H1 (cell line): Measurements from ENCODE around the gene TET2.

Experiments
- CTCF ChIP-seq, 3 experiments: IDR thresholded peaks; 1 replicate in 2 of 3; 2 replicates in 1 of 3; pipeline versions ENCODE4 v1.5.1 to v1.6.1; 2011; ENCODE audit warnings: low read length in 3 of 3, mild to moderate bottlenecking in 3 of 3, inconsistent platforms in 2 of 3, low read depth in 1 of 3, moderate library complexity in 1 of 3; ENCODE audit not compliant: insufficient read depth in 1 of 3; ENCODE audit errors: control extremely low read depth in 1 of 3
- EZH2 ChIP-seq: fragments of 200-600 bp; sonication (generic); IDR thresholded peaks from 2 replicates; pipeline ENCODE4 v1.7.1; 2012; ENCODE audit warnings: low read depth, mild to moderate bottlenecking, moderate library complexity, low read length, inconsistent platforms; ENCODE audit not compliant: severe bottlenecking
- RFX5 ChIP-seq: IDR thresholded peaks from 2 replicates; pipeline ENCODE4 v1.6.1; 2011; ENCODE audit warnings: low read depth, low read length, improper control_type of control experiment, borderline replicate concordance
- RNF2 ChIP-seq: fragments of 200-900, 300-1000 bp; sonication (generic); IDR thresholded peaks from 2 replicates; pipeline ENCODE4 v1.7.1; 2016; ENCODE audit warnings: borderline replicate concordance, low read depth, mild to moderate bottlenecking, antibody characterized with exemption, low read length; ENCODE audit not compliant: poor library complexity, severe bottlenecking; ENCODE audit errors: missing control alignments
- RXRA ChIP-seq: IDR thresholded peaks from 2 replicates; pipeline ENCODE4 v1.6.1; 2011; ENCODE audit warnings: low read depth, mild to moderate bottlenecking, low read length, moderate library complexity; ENCODE audit not compliant: insufficient read depth
- SAP30 ChIP-seq: fragments of 300-600 bp; sonication (generic); IDR thresholded peaks from 2 replicates; pipeline ENCODE4 v1.7.1; 2012; ENCODE audit warnings: low read length, moderate library complexity, mild to moderate bottlenecking, inconsistent platforms; ENCODE audit not compliant: insufficient read depth, insufficient replicate concordance

- TF ChIP-seq EZH2: no peak
- no peak for TF ChIP-seq SAP30
- no peak for TF ChIP-seq CTCF (IDR thresholded peaks at IDR 0.05; ENCODE audit: control extremely low read depth in 1 of 3, insufficient read depth in 1 of 3, low read depth in 1 of 3, low read length in 3 of 3)
- no peak for TF ChIP-seq RXRA
- no peak for TF ChIP-seq RFX5
- TF ChIP-seq RNF2: no peak
These were observed 39.4 kb upstream of the TET2 start for GRCh38 chr4:105107095-105107856.
